GM19455 (cell line): ENCODE measurements around the gene SMIM36.
"Not testable (repeated sequence)": the region's sequence is repeated elsewhere in the genome, so short reads cannot be mapped to it uniquely, and the experiment has no call there.

ENCODE experiments used
- ATAC-seq: cut with Tn5 transposase; IDR thresholded peaks from one replicate; pipeline ENCODE4 v1.9.1; 2021; ENCODE audit not compliant: unreplicated experiment

The SMIM36 gene

GRCh38 chr17:55456307-55457240 lies 54.7 kb downstream of the SMIM36 start:
- ATAC-seq, result no peak

- no peak for ATAC-seq
Measured at GRCh38 chr17:55454906-55455474, 56.3 kb downstream of the SMIM36 start.

- no peak for ATAC-seq
Measured at GRCh38 chr17:55453839-55454557, 57.3 kb downstream of the SMIM36 start.

- ATAC-seq, result no peak
Measured at GRCh38 chr17:55452139-55452790, 59.0 kb downstream of the SMIM36 start.

GRCh38 chr17:55451758-55452138 lies 59.5 kb downstream of the SMIM36 start:
- no peak for ATAC-seq

GRCh38 chr17:55451203-55451641 lies 60.0 kb downstream of the SMIM36 start:
- no peak for ATAC-seq

GRCh38 chr17:55450232-55450825 lies 60.9 kb downstream of the SMIM36 start:
- ATAC-seq, result no peak

GRCh38 chr17:55448681-55449080 lies 62.6 kb downstream of the SMIM36 start:
- ATAC-seq, result no peak

- no peak for ATAC-seq
Measured at GRCh38 chr17:55446581-55447205, 64.6 kb downstream of the SMIM36 start.

- not testable (repeated sequence) for ATAC-seq
Measured at GRCh38 chr17:55446004-55446403, 65.2 kb downstream of the SMIM36 start.

- ATAC-seq, result peak; percentile 59
Measured at GRCh38 chr17:55444471-55445441, 66.5 kb downstream of the SMIM36 start.

GRCh38 chr17:55443904-55444303 lies 67.3 kb downstream of the SMIM36 start:
- ATAC-seq, result no peak

GRCh38 chr17:55442953-55443683 lies 68.1 kb downstream of the SMIM36 start:
- ATAC-seq, result no peak

GRCh38 chr17:55442462-55442861 lies 68.8 kb downstream of the SMIM36 start:
- no peak for ATAC-seq

- no peak for ATAC-seq
Measured at GRCh38 chr17:55441544-55441943, 69.7 kb downstream of the SMIM36 start.

- ATAC-seq, result no peak
Measured at GRCh38 chr17:55440391-55440790, 70.9 kb downstream of the SMIM36 start.

GRCh38 chr17:55437159-55437605 lies 74.1 kb downstream of the SMIM36 start:
- ATAC-seq, result peak; percentile 79
